HCT116 (cell line): ENCODE measurements around the gene CALHM3. TPM values are rescaled to one million over a fixed set of nuclear protein-coding genes. Genes with fewer than 3 reads are reported as not detected.

Experiments used
- ATAC-seq: fragments of 200-7000 bp; cut with Tn5 transposase; 2 replicates; pipeline ENCODE4 v1.9.1; 2020; ENCODE audit warnings: mild to moderate bottlenecking, moderate library complexity
- BruUV-seq: library from RNA; stranded (reverse); fragments of 400-500 nt; replicated peaks from 2 replicates; lab custom pipeline; 2021; lab: Mats Ljungman, UMichigan
- CTCF ChIA-PET: fragments of 300-600 bp; sonication (Branson Sonifier 250); formaldehyde crosslinking; loops from one replicate; lab custom pipeline; 2021; ENCODE audit warnings: antibody characterized with exemption; lab: Charles Lee
- POLR2A ChIA-PET: fragments of 300-600, 350-600 bp; sonication (Branson Sonifier 250); formaldehyde crosslinking; loops from one replicate; lab custom pipeline; 2021; ENCODE audit warnings: antibody characterized with exemption; lab: Charles Lee
- RAD21 ChIA-PET, 2 experiments: fragments of 300-600 bp; sonication (Branson Sonifier 250); formaldehyde crosslinking; loops; one replicate each; lab custom pipeline; 2023; ENCODE audit warnings: low total read pairs in 2 of 2; ENCODE audit not compliant: uncharacterized antibody in 2 of 2, unreplicated experiment in 2 of 2, low non-redundant PET in 1 of 2; lab: Charles Lee
- DNase-seq: peaks from one replicate; pipeline ENCODE4 v3.0.0-alpha.2; 2010; ENCODE audit warnings: low read depth, low spot score
- H2AFZ ChIP-seq: fragments of 200-600 bp; shearing (Covaris generic), sonication (generic); 2 replicates; pipeline ENCODE4 v1.6.1; 2017; ENCODE audit warnings: low read depth, mixed run types, mixed read lengths, antibody characterized with exemption, low read length; ENCODE audit not compliant: poor library complexity, severe bottlenecking
- H3K27ac ChIP-seq: 2 replicates; pipeline ENCODE4 v1.5.1; 2012; ENCODE audit warnings: low read depth, low read length
- H3K27me3 ChIP-seq: fragments of 200-600 bp; sonication (generic); 2 replicates; pipeline ENCODE4 v1.6.1; 2016; ENCODE audit warnings: mixed run types, low read length, mixed read lengths; ENCODE audit not compliant: insufficient read depth
- H3K36me3 ChIP-seq, 2 experiments: fragments of 200-500 bp in 1 of 2; fragments of 200-600 bp in 1 of 2; sonication (Bioruptor generic) in 1 of 2; sonication (generic) in 1 of 2; 2 replicates each; pipeline versions ENCODE4 v1.5.1 to v1.6.1; 2014 to 2016; ENCODE audit warnings: low read length in 2 of 2, inconsistent platforms in 1 of 2, mixed read lengths in 1 of 2, mixed run types in 1 of 2; ENCODE audit not compliant: insufficient read depth in 2 of 2, control insufficient read depth in 1 of 2
- H3K4me1 ChIP-seq, 2 experiments: fragments of 200-600 bp in 1 of 2; sonication (generic) in 1 of 2; 2 replicates each; pipeline versions ENCODE4 v1.5.1 to v1.6.1; 2012 to 2017; ENCODE audit warnings: low read length in 2 of 2, inconsistent platforms in 1 of 2, mild to moderate bottlenecking in 1 of 2, mixed read lengths in 1 of 2, mixed run types in 1 of 2, moderate library complexity in 1 of 2; ENCODE audit not compliant: insufficient read depth in 2 of 2, control insufficient read depth in 1 of 2
- H3K4me2 ChIP-seq: fragments of 200-600 bp; sonication (generic); 2 replicates; pipeline ENCODE4 v1.6.1; 2017; ENCODE audit warnings: mixed run types, low read length, mixed read lengths
- H3K4me3 ChIP-seq, 2 experiments: fragments of 200-600 bp in 1 of 2; sonication (generic) in 1 of 2; replicated peaks in 1 of 2; 2 replicates each; pipeline ENCODE4 v1.5.1; 2011 to 2016; ENCODE audit warnings: low read length in 2 of 2, control low read depth in 1 of 2, low read depth in 1 of 2, mild to moderate bottlenecking in 1 of 2, mixed read lengths in 1 of 2, mixed run types in 1 of 2
- H3K79me2 ChIP-seq: fragments of 200-600 bp; sonication (generic); 2 replicates; pipeline ENCODE4 v1.6.1; 2017; ENCODE audit warnings: mild to moderate bottlenecking, mixed run types, low read length, moderate library complexity, mixed read lengths; ENCODE audit not compliant: insufficient read depth
- H3K9ac ChIP-seq: fragments of 200-600 bp; sonication (generic); 2 replicates; pipeline ENCODE4 v1.6.1; 2016; ENCODE audit warnings: low read length, mixed read lengths
- H3K9me2 ChIP-seq: fragments of 200-600 bp; sonication (generic), shearing (Covaris generic); 2 replicates; pipeline ENCODE4 v1.6.1; 2017; ENCODE audit warnings: mixed run types, mild to moderate bottlenecking, moderate library complexity; ENCODE audit not compliant: insufficient read depth
- H3K9me3 ChIP-seq, 2 experiments: fragments of 200-500 bp in 1 of 2; fragments of 200-600 bp in 1 of 2; sonication (Bioruptor generic) in 1 of 2; sonication (generic) in 1 of 2; 2 replicates each; pipeline ENCODE4 v1.6.1; 2014 to 2017; ENCODE audit warnings: low read length in 2 of 2, mixed read lengths in 2 of 2, inconsistent platforms in 1 of 2, low read depth in 1 of 2, mild to moderate bottlenecking in 1 of 2, mixed run types in 1 of 2, moderate library complexity in 1 of 2; ENCODE audit not compliant: control insufficient read depth in 1 of 2, insufficient read depth in 1 of 2
- H4K20me1 ChIP-seq: fragments of 200-600 bp; sonication (generic), shearing (Covaris generic); 2 replicates; pipeline ENCODE4 v1.6.1; 2017; ENCODE audit warnings: mixed run types, mild to moderate bottlenecking, moderate library complexity; ENCODE audit not compliant: insufficient read depth
- FOSL1 ChIP-seq: IDR thresholded peaks from 2 replicates; pipeline ENCODE4 v1.6.1; 2012; ENCODE audit warnings: low read depth
- SRF ChIP-seq: IDR thresholded peaks from 2 replicates; pipeline ENCODE4 v1.6.1; 2012; ENCODE audit warnings: low read depth
- YY1 ChIP-seq: IDR thresholded peaks from 2 replicates; pipeline ENCODE4 v1.6.1; 2011; ENCODE audit warnings: low read length, low read depth, moderate library complexity, mild to moderate bottlenecking; ENCODE audit not compliant: insufficient replicate concordance; ENCODE audit errors: extremely low read depth
- ZNF274 ChIP-seq: fragments of 200-500 bp; sonication (Bioruptor generic); IDR thresholded peaks from 2 replicates; pipeline ENCODE4 v1.6.1; 2014; ENCODE audit warnings: mild to moderate bottlenecking, low read depth, low read length, inconsistent platforms
- intact Hi-C: fragments of 100-400 bp; cut with micrococcal nuclease; formaldehyde crosslinking; loops from 2 replicates; pipeline ENCODE4 v1.10.0; 2022
- total RNA-seq: library from RNA; stranded (reverse); gene quantifications from one replicate; pipeline ENCODE4 v1.2.1, GENCODE V29; 2021; ENCODE audit not compliant: unreplicated experiment
- TF ChIP-seq, protein P1 (sequence below): IDR thresholded peaks from 2 replicates; pipeline ENCODE4 v1.6.1; 2012; ENCODE audit warnings: low read depth

CALHM3 gene
- total RNA-seq, 1 experiment from 2014 or later, result 0.49 TPM

DNA sequence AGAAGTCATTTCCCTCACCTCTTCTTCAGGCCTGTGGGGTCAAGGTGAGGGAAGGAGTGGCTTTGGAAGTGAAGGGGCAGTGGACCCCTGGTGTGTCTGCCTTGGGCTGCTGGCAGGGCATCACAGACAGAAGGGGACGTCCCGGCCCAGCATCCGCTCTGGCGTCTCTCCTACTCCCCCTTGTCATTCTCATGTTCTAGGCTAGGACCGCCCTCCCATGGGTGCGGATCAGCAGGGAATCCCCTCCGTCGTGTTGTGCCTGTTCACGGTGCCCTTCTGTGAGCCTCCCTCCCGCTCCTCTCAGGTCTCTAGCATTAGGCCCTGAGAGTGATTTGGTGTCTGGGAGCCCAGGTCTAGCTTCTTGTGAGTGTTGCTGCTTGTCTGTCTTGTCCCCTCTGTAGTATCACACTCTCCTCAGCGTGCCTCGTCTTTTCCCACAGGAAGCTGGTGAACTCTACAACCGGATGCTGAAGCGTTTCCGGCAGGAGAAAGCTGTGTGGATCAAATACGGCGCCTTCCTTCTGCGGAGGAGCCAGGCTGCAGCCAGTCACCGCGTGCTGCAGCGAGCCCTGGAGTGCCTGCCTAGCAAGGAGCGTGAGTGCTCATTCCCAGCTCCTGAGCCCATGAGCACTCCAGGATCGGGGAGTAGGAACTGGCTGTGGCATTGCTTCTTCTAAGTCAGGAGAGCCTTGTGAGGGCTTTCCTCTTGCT, 35.4 kb downstream of the CALHM3 start:
- POLR2A ChIA-PET, result no interaction called here

More for the DNA sequence above, 35.4 kb downstream of the CALHM3 start:
- no peak overlapping the region for H2AFZ ChIP-seq
- H3K79me2 ChIP-seq, result peaks cover 8% of the 10 kb centered on the region
- CTCF ChIA-PET, result no interaction called here
- no peaks in the 10 kb centered on the region for H3K27me3 ChIP-seq
- H3K9me2 ChIP-seq, result no peaks in the 10 kb centered on the region
- H4K20me1 ChIP-seq, result no peaks in the 10 kb centered on the region
- intact Hi-C loops, result no loop called here
- no peak for TF ChIP-seq ZNF274
- TF ChIP-seq, protein P1, sequence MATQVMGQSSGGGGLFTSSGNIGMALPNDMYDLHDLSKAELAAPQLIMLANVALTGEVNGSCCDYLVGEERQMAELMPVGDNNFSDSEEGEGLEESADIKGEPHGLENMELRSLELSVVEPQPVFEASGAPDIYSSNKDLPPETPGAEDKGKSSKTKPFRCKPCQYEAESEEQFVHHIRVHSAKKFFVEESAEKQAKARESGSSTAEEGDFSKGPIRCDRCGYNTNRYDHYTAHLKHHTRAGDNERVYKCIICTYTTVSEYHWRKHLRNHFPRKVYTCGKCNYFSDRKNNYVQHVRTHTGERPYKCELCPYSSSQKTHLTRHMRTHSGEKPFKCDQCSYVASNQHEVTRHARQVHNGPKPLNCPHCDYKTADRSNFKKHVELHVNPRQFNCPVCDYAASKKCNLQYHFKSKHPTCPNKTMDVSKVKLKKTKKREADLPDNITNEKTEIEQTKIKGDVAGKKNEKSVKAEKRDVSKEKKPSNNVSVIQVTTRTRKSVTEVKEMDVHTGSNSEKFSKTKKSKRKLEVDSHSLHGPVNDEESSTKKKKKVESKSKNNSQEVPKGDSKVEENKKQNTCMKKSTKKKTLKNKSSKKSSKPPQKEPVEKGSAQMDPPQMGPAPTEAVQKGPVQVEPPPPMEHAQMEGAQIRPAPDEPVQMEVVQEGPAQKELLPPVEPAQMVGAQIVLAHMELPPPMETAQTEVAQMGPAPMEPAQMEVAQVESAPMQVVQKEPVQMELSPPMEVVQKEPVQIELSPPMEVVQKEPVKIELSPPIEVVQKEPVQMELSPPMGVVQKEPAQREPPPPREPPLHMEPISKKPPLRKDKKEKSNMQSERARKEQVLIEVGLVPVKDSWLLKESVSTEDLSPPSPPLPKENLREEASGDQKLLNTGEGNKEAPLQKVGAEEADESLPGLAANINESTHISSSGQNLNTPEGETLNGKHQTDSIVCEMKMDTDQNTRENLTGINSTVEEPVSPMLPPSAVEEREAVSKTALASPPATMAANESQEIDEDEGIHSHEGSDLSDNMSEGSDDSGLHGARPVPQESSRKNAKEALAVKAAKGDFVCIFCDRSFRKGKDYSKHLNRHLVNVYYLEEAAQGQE, result no peak
- TF ChIP-seq YY1, result no peak
- TF ChIP-seq FOSL1, result no peak
- no peak for TF ChIP-seq SRF
- H3K27ac ChIP-seq, result no peak overlapping the region; the same call in 1 of the 2 replicates
- H3K4me1 ChIP-seq, result peaks cover 0 to 7% of the 10 kb centered on the region in 2 experiments; a peak in 1 of 4 replicates
- no peaks in the 10 kb centered on the region for H3K9me3 ChIP-seq
- H3K4me3 ChIP-seq, result no peak overlapping the region
- no peak overlapping the region for H3K9ac ChIP-seq
- no peak overlapping the region for H3K4me2 ChIP-seq
- BruUV-seq, result no TSS peak
- peaks cover 80 to 84% of the 10 kb centered on the region in 2 experiments for H3K36me3 ChIP-seq
- RAD21 ChIA-PET, result no interaction called here
- DNase-seq (no peak), ATAC-seq (no peak)
